Activated CD4-positive, alpha-beta T cell treated with anti-CD3 and anti-CD28 coated beads, Interleukin-2, amount 10 ng/mL, durations not matched to agents 7 days and 5 days (primary cell): ENCODE results near the gene NUB1. TPM values are rescaled to one million over a fixed set of nuclear protein-coding genes. Genes with fewer than 3 reads are reported as not detected.

ENCODE experiments used
- CTCF ChIA-PET: fragments of 350-600 bp; sonication (Branson Sonifier 250); formaldehyde crosslinking; loops from one replicate; lab custom pipeline; 2021; ENCODE audit warnings: antibody characterized with exemption; lab: Charles Lee
- POLR2A ChIA-PET: fragments of 350-600 bp; sonication (Branson Sonifier 250); formaldehyde crosslinking; loops from one replicate; lab custom pipeline; 2021; ENCODE audit warnings: antibody characterized with exemption; lab: Charles Lee
- DNase-seq: peaks from one replicate; pipeline ENCODE4 v3.0.0-alpha.2; 2020
- H3K27ac Mint-ChIP-seq: one replicate; pipeline ENCODE4 v1.8.0; 2021; ENCODE audit warnings: mild to moderate bottlenecking, moderate library complexity, mixed read lengths
- H3K27me3 Mint-ChIP-seq: one replicate; pipeline ENCODE4 v1.8.0; 2021; ENCODE audit warnings: mixed read lengths
- H3K36me3 Mint-ChIP-seq: one replicate; pipeline ENCODE4 v1.8.0; 2021; ENCODE audit warnings: low read depth, mixed read lengths
- H3K4me1 Mint-ChIP-seq: one replicate; pipeline ENCODE4 v1.8.0; 2021; ENCODE audit warnings: mixed read lengths
- H3K4me3 Mint-ChIP-seq: one replicate; pipeline ENCODE4 v1.8.0; 2021; ENCODE audit warnings: mild to moderate bottlenecking, moderate library complexity, mixed read lengths
- H3K9me3 Mint-ChIP-seq: one replicate; pipeline ENCODE4 v1.8.0; 2021; ENCODE audit warnings: mixed read lengths
- total RNA-seq, 2 experiments: library from RNA; stranded (reverse); gene quantifications; one replicate each; pipeline ENCODE4 v1.2.3, GENCODE V29; 2021

NUB1 gene
- total RNA-seq, 2 experiments from 2014 or later = 69.7 to 85.5 TPM

DNA sequence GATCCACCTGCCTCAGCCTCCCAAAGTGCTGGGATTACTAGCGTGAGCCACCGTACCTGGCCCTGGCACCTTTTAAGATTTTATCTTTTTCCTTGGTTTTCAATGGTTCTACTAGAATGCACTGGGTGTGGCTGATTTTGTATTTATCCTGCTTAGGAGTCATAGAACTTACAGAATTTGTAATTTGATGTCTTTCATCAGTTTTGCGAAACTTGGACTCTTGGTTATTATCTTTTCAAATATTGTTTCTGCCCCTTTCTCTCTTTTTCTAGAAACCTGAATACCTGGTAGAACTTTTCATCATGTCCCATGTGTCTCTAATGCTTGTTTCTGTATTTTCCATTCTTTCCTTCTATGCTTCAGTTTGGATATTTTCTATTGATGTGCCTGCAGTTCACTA, 2.8 kb upstream of the NUB1 start:
- no peak for DNase-seq
- Mint-ChIP-seq H3K27ac (no peak overlapping the region), H3K9me3 (peaks cover 12% of the 10 kb centered on the region), H3K27me3 (no peaks in the 10 kb centered on the region), H3K4me1 (peaks cover 28% of the 10 kb centered on the region), H3K4me3 (no peak overlapping the region), H3K36me3 (peaks cover 14% of the 10 kb centered on the region)
- ChIA-PET CTCF (interaction anchor here (3.8 kb wide), 1 partner anchor 12 kb away, joined by 34 read pairs; no protein-coding TSS in a partner anchor), POLR2A (no interaction called here)

DNA sequence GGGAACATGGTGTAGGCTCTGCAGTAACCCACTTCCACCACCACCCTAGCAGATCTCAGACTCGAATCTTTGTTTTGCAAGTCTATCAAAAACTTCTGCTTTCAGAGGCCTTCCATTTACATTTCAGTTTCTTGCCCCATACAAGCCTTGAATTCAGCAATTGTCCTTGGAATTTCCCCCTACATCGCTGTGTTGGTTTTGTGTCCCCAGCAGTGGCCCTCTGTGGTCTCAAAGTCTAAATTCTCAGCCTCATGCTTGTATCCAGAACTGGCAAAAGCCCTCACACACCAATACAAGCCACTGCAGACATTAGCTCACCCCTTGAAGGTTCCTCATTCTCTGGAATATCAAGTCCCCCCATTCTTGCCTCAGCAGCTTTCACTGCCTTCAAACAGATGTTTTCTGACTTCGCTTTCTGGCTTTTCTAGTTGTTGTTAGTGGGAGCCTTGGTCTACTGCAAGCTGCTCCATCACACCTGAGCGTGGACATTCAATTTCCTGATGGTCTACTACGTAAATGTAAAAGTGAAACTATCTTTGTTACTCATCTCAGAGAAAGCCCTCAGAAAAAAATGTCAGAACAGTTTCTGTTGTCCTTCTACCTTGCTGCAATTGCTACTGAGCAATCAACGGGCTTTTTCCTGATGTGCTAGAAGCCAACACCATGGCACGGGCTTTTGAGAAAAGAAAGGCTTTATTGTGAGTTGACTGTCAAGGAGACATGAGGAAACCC, 1.8 kb upstream of the NUB1 start:
- peak; percentile 32 for DNase-seq
- peak overlapping the region; percentile 85 for H3K27ac Mint-ChIP-seq
- ChIA-PET POLR2A (no interaction called here), CTCF (interaction anchor here (0.9 to 3.8 kb wide), 4 partner anchors 8 to 37 kb away, joined by 3 to 34 read pairs (median 3); no protein-coding TSS in a partner anchor)
- H3K27me3 Mint-ChIP-seq = no peaks in the 10 kb centered on the region
- H3K36me3 Mint-ChIP-seq = peaks cover 14% of the 10 kb centered on the region
- peaks cover 12% of the 10 kb centered on the region for H3K9me3 Mint-ChIP-seq
- peaks cover 28% of the 10 kb centered on the region for H3K4me1 Mint-ChIP-seq
- peak overlapping the region; percentile 86 for H3K4me3 Mint-ChIP-seq

DNA sequence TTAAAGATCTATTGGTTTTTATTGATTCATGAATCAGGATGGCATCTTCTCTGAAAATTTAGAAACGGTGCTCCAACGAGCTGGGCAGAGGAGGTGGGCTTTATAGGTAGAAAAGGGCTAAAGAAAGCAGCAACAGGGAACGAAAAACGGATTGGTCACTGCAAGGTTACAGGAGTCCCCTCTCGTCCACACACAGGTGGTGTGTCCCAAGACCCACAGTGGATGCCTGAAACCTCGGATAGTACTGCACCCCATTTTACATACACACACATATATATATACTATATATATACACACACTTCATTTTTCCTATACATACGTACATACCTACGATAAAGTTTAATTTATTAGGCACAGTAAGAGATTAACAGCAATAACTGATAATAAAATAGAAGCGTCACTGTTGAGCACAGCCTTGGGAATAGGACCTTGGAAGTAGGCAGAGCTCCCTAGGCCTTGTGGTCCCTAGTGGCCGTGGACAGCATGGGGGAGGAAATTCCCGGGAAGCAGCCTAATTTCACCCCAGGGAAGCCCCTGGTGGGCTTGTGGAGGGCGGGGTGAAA, 737 bp upstream of the NUB1 start:
- peaks cover 12% of the 10 kb centered on the region for H3K9me3 Mint-ChIP-seq
- peaks cover 19% of the 10 kb centered on the region for H3K36me3 Mint-ChIP-seq
- no peak for DNase-seq
- ChIA-PET POLR2A (interaction anchor here (1.0 kb wide), 1 partner anchor 292 kb away, joined by 3 read pairs; no protein-coding TSS in a partner anchor), CTCF (interaction anchor here (0.9 to 3.8 kb wide), 7 partner anchors 9 to 115 kb away, joined by 3 to 34 read pairs (median 3); no protein-coding TSS in a partner anchor)
- H3K4me3 Mint-ChIP-seq = peak overlapping the region; percentile 86
- H3K4me1 Mint-ChIP-seq = peaks cover 31% of the 10 kb centered on the region
- no peaks in the 10 kb centered on the region for H3K27me3 Mint-ChIP-seq
- H3K27ac Mint-ChIP-seq = peak overlapping the region; percentile 85

DNA sequence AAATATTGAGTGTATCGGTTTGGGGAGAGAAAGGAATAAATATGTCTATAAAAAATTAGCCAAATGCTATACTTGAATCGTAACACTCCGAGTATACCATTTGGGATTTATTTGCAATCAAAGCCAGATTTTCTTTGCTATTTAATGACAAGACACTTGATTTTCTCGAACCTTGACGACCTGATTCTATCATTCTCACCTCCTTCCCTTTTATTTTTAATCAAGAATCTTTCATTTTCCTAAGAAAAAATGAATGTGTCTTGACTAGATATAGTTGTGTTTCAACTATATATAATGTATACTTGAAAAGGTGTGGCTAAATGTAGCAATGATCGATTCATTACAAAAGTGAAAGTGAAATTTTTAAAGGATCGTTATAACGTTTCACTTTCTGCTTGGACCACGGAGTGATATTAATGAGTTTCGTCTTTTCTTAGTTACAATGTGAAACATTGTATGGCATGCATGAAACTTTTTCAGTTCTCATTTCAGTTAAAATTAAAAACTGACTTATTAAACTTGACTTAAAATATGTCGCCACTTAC, 562 bp downstream of the NUB1 start:
- H3K36me3 Mint-ChIP-seq = peaks cover 29% of the 10 kb centered on the region
- ChIA-PET POLR2A (no interaction called here), CTCF (interaction anchor here (0.9 to 3.8 kb wide), 6 partner anchors 9 to 290 kb away, joined by 3 to 34 read pairs (median 4); no protein-coding TSS in a partner anchor)
- no peak for DNase-seq
- H3K4me3 Mint-ChIP-seq = peak overlapping the region; percentile 86
- H3K27me3 Mint-ChIP-seq = no peaks in the 10 kb centered on the region
- H3K9me3 Mint-ChIP-seq = peaks cover 12% of the 10 kb centered on the region
- H3K4me1 Mint-ChIP-seq = peaks cover 41% of the 10 kb centered on the region
- H3K27ac Mint-ChIP-seq = peak overlapping the region; percentile 93

DNA sequence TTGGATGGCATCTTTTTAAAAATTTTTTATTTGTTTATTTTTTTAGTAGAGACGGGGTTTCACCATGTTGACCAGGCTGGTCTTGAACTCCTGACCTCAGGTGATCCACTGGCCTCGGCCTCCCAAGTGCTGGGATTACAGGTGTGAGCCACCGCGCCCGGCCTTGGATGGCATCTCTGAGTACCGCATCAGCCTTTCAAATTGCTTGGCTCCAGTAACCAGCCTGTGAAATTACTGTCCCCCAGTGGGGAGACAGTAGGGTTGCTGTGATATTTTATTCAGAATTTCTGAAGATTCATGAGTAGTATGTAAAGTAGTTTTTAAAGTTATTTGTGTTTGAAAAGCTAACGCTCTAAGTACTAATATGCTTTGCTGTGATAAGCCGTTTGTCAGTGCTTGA, 1.2 kb downstream of the NUB1 start:
- H3K36me3 Mint-ChIP-seq = peaks cover 32% of the 10 kb centered on the region
- peaks cover 44% of the 10 kb centered on the region for H3K4me1 Mint-ChIP-seq
- ChIA-PET POLR2A (no interaction called here), CTCF (interaction anchor here (1.4 to 2.1 kb wide), 2 partner anchors 31 to 289 kb away, joined by 3 to 4 read pairs; no protein-coding TSS in a partner anchor)
- peak overlapping the region; percentile 86 for H3K4me3 Mint-ChIP-seq
- no peak for DNase-seq
- H3K9me3 Mint-ChIP-seq = peaks cover 12% of the 10 kb centered on the region
- peak overlapping the region; percentile 93 for H3K27ac Mint-ChIP-seq
- H3K27me3 Mint-ChIP-seq = no peaks in the 10 kb centered on the region

DNA sequence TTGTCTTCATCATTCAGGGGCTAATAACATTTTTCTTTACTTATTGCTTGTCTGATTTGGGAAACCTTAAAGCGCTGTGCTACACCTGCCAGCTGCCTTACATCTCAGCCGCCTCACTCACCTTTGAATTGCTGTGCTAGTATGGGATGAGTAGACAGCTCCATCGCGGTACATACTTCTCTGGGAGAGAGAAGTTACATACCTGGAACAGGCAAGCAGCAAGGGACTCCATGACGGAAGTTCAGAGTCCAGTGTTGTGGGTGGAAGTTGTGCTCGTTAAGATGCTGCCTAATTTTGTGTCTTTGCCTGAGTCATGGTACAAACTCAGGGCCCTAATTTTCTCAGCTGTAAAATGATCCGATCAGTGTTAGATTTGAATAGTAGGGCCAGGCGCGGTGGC, 1.9 kb downstream of the NUB1 start:
- peak overlapping the region; percentile 93 for H3K27ac Mint-ChIP-seq
- POLR2A ChIA-PET = interaction anchor here (0.6 kb wide), 1 partner anchor 181 kb away, joined by 3 read pairs; no protein-coding TSS in a partner anchor

DNA sequence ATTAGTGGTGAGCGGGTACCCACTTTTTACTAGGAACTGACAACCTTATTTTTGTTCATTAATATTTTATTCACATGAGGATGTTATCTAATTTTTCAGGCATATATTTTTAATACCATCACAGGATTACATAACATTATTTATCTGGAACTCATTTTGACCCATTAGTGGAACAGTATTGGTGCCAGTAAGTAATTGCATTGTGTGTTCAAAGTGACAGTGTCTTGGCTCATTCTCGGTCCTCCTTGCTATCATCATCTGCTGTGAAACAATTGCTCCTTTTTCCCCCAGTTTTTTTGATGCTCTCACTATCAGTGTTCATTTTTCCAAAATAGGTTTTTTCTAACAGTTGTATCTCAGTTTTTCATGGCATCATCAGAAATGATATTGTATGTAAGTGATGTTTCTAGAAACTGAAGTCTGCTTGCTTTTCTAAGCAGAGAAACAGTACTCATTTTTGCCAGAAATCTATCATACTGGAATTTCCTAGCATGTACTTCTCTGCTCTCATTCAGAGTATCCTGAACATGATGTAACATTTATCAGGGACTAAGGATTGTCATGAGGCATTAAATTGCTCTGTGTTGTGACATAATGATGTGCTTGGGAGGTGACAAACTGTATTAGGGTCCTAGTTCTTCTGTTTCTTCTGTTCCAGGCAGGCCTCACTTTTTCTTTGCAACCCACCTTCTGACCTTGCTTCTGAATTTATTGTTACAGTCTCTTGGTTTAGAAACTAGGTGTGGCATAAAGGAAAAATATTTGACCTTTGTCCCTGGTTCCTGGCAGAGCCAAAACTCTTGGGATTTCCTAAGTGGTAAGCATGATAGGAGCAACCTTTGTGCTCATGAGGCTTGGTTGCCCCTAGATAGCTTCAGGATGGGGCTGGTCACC, 4.2 kb downstream of the NUB1 start:
- no peak overlapping the region for H3K27ac Mint-ChIP-seq
- no peak for DNase-seq
- H3K9me3 Mint-ChIP-seq = no peaks in the 10 kb centered on the region
- no peaks in the 10 kb centered on the region for H3K27me3 Mint-ChIP-seq
- no peak overlapping the region for H3K4me3 Mint-ChIP-seq
- peaks cover 42% of the 10 kb centered on the region for H3K36me3 Mint-ChIP-seq
- H3K4me1 Mint-ChIP-seq = peaks cover 47% of the 10 kb centered on the region
- CTCF ChIA-PET = interaction anchor here (0.5 to 1.4 kb wide), 3 partner anchors 12 to 164 kb away, joined by 3 to 5 read pairs (median 5); no protein-coding TSS in a partner anchor
- POLR2A ChIA-PET = no interaction called here

More for the DNA sequence above, 1.9 kb downstream of the NUB1 start:
- H3K27me3 Mint-ChIP-seq = no peaks in the 10 kb centered on the region
- peaks cover 37% of the 10 kb centered on the region for H3K36me3 Mint-ChIP-seq
- H3K4me3 Mint-ChIP-seq = peak overlapping the region; percentile 86
- DNase-seq = no peak
- H3K4me1 Mint-ChIP-seq = peaks cover 49% of the 10 kb centered on the region
- H3K9me3 Mint-ChIP-seq = peaks cover 12% of the 10 kb centered on the region
- CTCF ChIA-PET = interaction anchor here (0.6 to 2.1 kb wide), 3 partner anchors 8 to 289 kb away, joined by 3 to 4 read pairs (median 3); no protein-coding TSS in a partner anchor

DNA sequence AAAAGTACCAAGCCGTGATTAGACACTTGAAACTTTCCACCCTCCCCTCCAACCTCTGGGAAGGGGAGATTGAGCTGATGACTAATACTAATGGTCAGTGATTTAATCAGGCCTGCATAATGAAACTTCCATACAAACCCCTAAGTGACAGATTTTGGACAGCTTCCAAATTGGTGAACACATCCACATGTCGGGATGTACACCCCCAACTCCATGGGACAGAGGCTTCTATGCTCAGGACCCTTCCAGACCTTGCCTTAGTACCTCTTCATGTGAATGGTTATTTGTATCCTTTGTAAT, 4.8 kb downstream of the NUB1 start:
- H3K36me3 Mint-ChIP-seq = peaks cover 48% of the 10 kb centered on the region

DNA sequence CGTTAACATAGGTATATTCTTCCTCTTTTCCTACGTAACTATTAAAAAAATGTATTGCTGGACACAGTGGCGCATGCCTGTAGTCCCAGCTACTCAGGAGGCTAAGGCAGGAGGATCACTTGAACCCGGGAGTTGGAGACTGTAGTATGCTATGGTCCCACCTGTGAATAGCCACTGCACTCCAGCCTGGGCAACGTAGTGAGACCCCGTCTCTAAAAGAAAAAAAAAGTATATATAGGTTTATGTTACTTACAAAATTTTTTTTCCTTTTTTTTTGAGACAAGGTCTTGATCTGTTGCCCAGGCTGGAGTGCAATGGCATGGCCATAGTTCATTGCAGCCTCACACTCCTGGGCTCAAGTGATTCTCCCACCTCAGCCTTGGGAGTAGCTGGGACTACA, 5.6 kb downstream of the NUB1 start:
- Mint-ChIP-seq H3K4me3 (no peak overlapping the region), H3K27me3 (no peaks in the 10 kb centered on the region), H3K9me3 (no peaks in the 10 kb centered on the region), H3K36me3 (peaks cover 55% of the 10 kb centered on the region), H3K27ac (no peak overlapping the region), H3K4me1 (peaks cover 58% of the 10 kb centered on the region)
- no peak for DNase-seq
- POLR2A ChIA-PET = no interaction called here
- CTCF ChIA-PET = no interaction called here

More for the DNA sequence above, 4.8 kb downstream of the NUB1 start:
- ChIA-PET CTCF (interaction anchor here (0.5 to 0.6 kb wide), 2 partner anchors 12 to 165 kb away, joined by 3 to 5 read pairs; no protein-coding TSS in a partner anchor), POLR2A (no interaction called here)
- Mint-ChIP-seq H3K9me3 (no peaks in the 10 kb centered on the region), H3K27ac (no peak overlapping the region), H3K4me3 (no peak overlapping the region), H3K27me3 (no peaks in the 10 kb centered on the region), H3K4me1 (peaks cover 50% of the 10 kb centered on the region)
- no peak for DNase-seq

DNA sequence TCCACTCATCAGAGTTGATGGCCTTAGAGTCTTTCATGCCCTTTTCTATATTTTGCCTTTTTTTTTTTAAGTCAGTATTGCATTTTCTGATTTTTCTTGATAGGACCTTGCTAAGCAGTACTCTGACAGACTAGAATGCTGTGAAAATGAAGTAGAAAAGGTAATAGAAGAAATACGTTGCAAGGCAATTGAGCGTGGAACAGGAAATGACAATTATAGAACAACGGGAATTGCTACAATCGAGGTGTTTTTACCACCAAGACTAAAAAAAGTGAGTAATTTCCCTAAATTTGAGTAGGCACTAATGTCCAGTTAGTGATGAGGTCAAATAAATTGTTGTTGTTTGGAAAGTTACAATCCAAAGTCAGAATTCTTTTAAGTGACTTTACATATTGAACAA, 7.4 kb downstream of the NUB1 start:
- Mint-ChIP-seq H3K27ac (peak overlapping the region; percentile 98), H3K27me3 (no peaks in the 10 kb centered on the region), H3K9me3 (no peaks in the 10 kb centered on the region), H3K4me1 (peaks cover 60% of the 10 kb centered on the region), H3K4me3 (peak overlapping the region; percentile 77), H3K36me3 (peaks cover 59% of the 10 kb centered on the region)
- POLR2A ChIA-PET = no interaction called here
- no peak for DNase-seq
- CTCF ChIA-PET = interaction anchor here (1.4 to 4.3 kb wide), 4 partner anchors 9 to 33 kb away, joined by 4 to 34 read pairs (median 12); partner anchors contain the start of gene NUB1

DNA sequence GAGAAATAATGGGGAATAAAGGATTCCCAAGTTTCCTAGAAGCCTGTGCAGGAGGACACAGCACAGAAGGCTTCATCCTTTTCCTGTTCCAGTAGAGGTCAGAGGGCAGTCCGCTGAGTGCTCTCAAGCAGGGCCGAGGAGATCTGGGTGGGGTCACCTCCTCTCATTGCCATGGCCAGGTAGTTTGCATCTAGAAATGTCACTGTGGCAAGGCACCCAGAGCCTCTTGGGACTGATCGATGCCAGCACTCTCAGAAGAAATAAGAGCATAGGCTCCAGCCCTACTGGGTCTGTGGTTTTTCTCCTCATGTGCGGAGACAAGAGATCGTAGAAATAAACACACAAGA, 7.9 kb downstream of the NUB1 start:
- Mint-ChIP-seq H3K4me3 (peak overlapping the region; percentile 77), H3K36me3 (peaks cover 63% of the 10 kb centered on the region)
- CTCF ChIA-PET = interaction anchor here (0.6 to 4.3 kb wide), 11 partner anchors 9 to 1289 kb away, joined by 3 to 34 read pairs (median 5); partner anchors contain the start of gene NUB1

DNA sequence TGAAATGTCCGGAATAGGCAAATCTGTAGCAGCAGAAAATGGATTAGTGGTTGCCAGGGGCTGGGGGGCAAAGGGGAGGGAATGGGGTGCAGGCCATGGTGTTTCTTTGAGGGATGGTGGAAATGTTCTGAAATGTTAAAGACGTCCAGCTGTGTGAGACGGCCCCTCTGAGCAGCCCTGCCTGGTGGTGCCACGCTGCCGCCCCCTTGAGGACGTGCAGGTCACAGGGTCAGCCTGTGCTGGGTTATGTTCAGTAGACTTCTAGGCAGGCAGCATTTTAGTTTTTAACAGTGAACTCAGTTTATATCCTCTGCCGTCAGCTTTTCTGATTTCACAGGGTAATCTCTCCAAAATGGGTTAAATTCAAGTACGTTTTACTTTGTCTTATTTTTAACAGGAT, 9.4 kb downstream of the NUB1 start:
- ChIA-PET CTCF (interaction anchor here (0.7 to 4.3 kb wide), 15 partner anchors 7 to 166 kb away, joined by 3 to 34 read pairs (median 6); partner anchors contain the start of gene NUB1), POLR2A (no interaction called here)
- DNase-seq = peak; percentile 40
- H3K36me3 Mint-ChIP-seq = peaks cover 67% of the 10 kb centered on the region
- no peaks in the 10 kb centered on the region for H3K9me3 Mint-ChIP-seq
- peak overlapping the region; percentile 45 for H3K4me3 Mint-ChIP-seq
- H3K27ac Mint-ChIP-seq = peak overlapping the region; percentile 92
- peaks cover 59% of the 10 kb centered on the region for H3K4me1 Mint-ChIP-seq
- no peaks in the 10 kb centered on the region for H3K27me3 Mint-ChIP-seq

More for the DNA sequence above, 7.9 kb downstream of the NUB1 start:
- Mint-ChIP-seq H3K9me3 (no peaks in the 10 kb centered on the region), H3K27me3 (no peaks in the 10 kb centered on the region), H3K4me1 (peaks cover 62% of the 10 kb centered on the region), H3K27ac (peak overlapping the region; percentile 98)
- DNase-seq = no peak
- POLR2A ChIA-PET = interaction anchor here (1.1 kb wide), 1 partner anchor 35 kb away, joined by 6 read pairs; no protein-coding TSS in a partner anchor
